ENCODE measurements around the gene TXNL4A.

Gene TXNL4A

DNA sequence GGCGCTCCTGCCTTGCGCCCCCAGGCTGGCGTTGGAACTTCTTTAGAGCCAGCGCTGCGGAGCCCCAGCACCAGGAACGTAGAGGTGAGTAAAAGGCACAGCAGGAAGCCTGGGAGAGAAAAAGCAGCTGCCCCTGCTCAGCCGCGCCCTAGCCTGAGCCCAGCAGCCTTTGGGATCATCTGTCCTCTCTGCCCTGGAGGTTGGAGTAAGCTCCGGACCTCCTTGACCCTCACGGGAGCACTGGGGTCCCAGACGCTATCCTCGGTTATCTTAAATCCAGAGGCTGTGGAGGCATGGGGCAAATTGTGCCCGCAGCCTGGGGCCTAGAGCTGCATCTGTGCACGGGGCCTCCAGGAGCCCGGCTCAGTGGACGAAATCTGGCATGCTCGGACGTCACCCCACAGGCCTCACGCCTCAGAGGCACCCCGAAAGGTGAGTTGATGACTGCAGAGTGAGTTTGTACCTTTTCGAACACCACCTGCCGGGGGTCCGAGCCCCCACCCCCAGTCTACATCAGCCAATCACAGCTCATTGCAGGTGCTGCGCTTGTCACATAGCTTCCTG, 35.3 kb downstream of the TXNL4A start:
- Histone ChIP-seq H3K27ac (ENCODE audit: low read depth, low read length) (no peak overlapping the region), H3K9ac (ENCODE audit: low read length) (no peak overlapping the region), H3K4me2 (ENCODE audit: low read depth, low read length, poor library complexity, severe bottlenecking) (no peak overlapping the region), H3K27me3 (ENCODE audit: low read length) (no peaks in the 10 kb centered on the region), H4K20me1 (ENCODE audit: low read depth, low read length) (no peaks in the 10 kb centered on the region), H3K36me3 (ENCODE audit: low read length) (no peaks in the 10 kb centered on the region), H3K79me2 (ENCODE audit: insufficient read depth, low read length) (peaks cover 5% of the 10 kb centered on the region; the same call in 1 of the 2 replicates), H3F3A (ENCODE audit: insufficient read depth) (0 out of 2 replicates have a peak, but pooled peaks cover 7% of the 10 kb centered on the region), H3K4me3 (ENCODE audit: insufficient read depth, low read length, poor library complexity, severe bottlenecking) (no peak overlapping the region), H2AFZ (ENCODE audit: low read depth, low read length, severe bottlenecking) (no peak overlapping the region), H3K9me3 (ENCODE audit: insufficient read depth, low read length) (no peaks in the 10 kb centered on the region), H3K9me2 (replicated peaks; ENCODE audit: insufficient read depth, low read length) (no peaks in the 10 kb centered on the region)
- TF ChIP-seq EZH2phosphoT487 (conservative IDR thresholded peaks at IDR 0.05; ENCODE audit: low read length) (no peak), CTCF (IDR thresholded peaks at IDR 0.05; ENCODE audit: insufficient read depth, low read length, poor library complexity, severe bottlenecking) (no peak)

DNA sequence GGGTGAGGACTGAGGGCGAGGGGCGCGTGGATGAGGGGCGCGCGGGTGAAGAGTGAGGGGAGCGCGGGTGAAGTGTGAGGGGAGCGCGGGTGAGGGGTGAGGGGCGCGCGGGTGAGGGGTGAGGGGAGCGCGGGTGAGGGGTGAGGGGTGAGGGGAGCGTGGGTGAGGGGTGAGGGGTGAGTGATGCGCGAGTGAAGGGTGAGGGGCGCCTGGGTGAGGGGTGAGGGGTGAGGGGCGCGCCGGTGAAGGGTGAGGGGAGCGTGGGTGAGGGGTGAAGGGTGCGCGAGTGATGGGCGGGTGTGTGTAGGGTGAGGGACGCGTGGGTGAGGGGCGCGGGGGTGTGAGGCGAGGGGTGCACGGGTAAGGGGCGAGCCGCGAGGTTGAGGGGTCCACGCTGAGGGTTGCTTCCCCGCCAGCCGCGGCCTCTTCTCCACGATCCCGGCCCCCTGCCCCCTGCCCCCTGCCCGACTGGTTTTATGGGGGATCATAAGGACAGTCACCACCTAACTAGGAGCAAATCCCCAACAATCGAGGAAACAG, 35.8 kb downstream of the TXNL4A start:
- Histone ChIP-seq H2AFZ (ENCODE audit: low read depth, low read length, severe bottlenecking) (no peak overlapping the region), H3K4me2 (ENCODE audit: low read depth, low read length, poor library complexity, severe bottlenecking) (no peak overlapping the region), H3K27me3 (ENCODE audit: low read length) (no peaks in the 10 kb centered on the region)

GRCh38 chr18:79951545-79952455, 36.6 kb downstream of the TXNL4A start, which contains the start of gene SLC66A2:
Gene SLC66A2 (minus strand): TSS chr18:79951653. CDS start chr18:79950926, 727 bp downstream.
- peak within 1 kb of the TSS; percentile 83 for H3K4me3 ChIP-seq (ENCODE audit: insufficient read depth, low read length, poor library complexity, severe bottlenecking)
- 0 out of 2 replicates have a peak, but pooled peaks cover 7% of the 10 kb centered on the region for H3F3A ChIP-seq (ENCODE audit: insufficient read depth)
- H3K36me3 ChIP-seq (ENCODE audit: low read length): no peaks in the 10 kb centered on the region
- no peaks in the 10 kb centered on the region for H3K9me3 ChIP-seq (ENCODE audit: insufficient read depth, low read length)
- peak within 1 kb of the TSS; percentile 86 for H2AFZ ChIP-seq (ENCODE audit: low read depth, low read length, severe bottlenecking)
- H3K4me2 ChIP-seq (ENCODE audit: low read depth, low read length, poor library complexity, severe bottlenecking): peak within 1 kb of the TSS; percentile 56
- H3K9me2 ChIP-seq (replicated peaks; ENCODE audit: insufficient read depth, low read length): no peaks in the 10 kb centered on the region
- H3K79me2 ChIP-seq (ENCODE audit: insufficient read depth, low read length): peaks cover 5% of the 10 kb centered on the region; the same call in 1 of the 2 replicates
- H3K27ac ChIP-seq (ENCODE audit: low read depth, low read length): peak within 1 kb of the TSS; percentile 51; the same call in 1 of the 2 replicates
- TF ChIP-seq CTCF (IDR thresholded peaks at IDR 0.05; ENCODE audit: insufficient read depth, low read length, poor library complexity, severe bottlenecking) (peak; percentile 16), EZH2phosphoT487 (conservative IDR thresholded peaks at IDR 0.05; ENCODE audit: low read length) (no peak)
- H3K9ac ChIP-seq (ENCODE audit: low read length): peak within 1 kb of the TSS; percentile 76
- no peaks in the 10 kb centered on the region for H4K20me1 ChIP-seq (ENCODE audit: low read depth, low read length)
- no peaks in the 10 kb centered on the region for H3K27me3 ChIP-seq (ENCODE audit: low read length)

More for the DNA sequence above, 35.8 kb downstream of the TXNL4A start:
- Histone ChIP-seq H3K27ac (ENCODE audit: low read depth, low read length) (no peak overlapping the region), H3K4me3 (ENCODE audit: insufficient read depth, low read length, poor library complexity, severe bottlenecking) (no peak overlapping the region), H3K79me2 (ENCODE audit: insufficient read depth, low read length) (peaks cover 5% of the 10 kb centered on the region; the same call in 1 of the 2 replicates), H3K9ac (ENCODE audit: low read length) (no peak overlapping the region), H3K9me2 (replicated peaks; ENCODE audit: insufficient read depth, low read length) (no peaks in the 10 kb centered on the region), H3K9me3 (ENCODE audit: insufficient read depth, low read length) (no peaks in the 10 kb centered on the region), H3K36me3 (ENCODE audit: low read length) (no peaks in the 10 kb centered on the region), H4K20me1 (ENCODE audit: low read depth, low read length) (no peaks in the 10 kb centered on the region), H3F3A (ENCODE audit: insufficient read depth) (0 out of 2 replicates have a peak, but pooled peaks cover 7% of the 10 kb centered on the region)
- no peak for TF ChIP-seq EZH2phosphoT487 (conservative IDR thresholded peaks at IDR 0.05; ENCODE audit: low read length)
- no peak for TF ChIP-seq CTCF (IDR thresholded peaks at IDR 0.05; ENCODE audit: insufficient read depth, low read length, poor library complexity, severe bottlenecking)

Data from SU-DHL-6 (cell line).